Fibroblast of the aortic adventitia (primary cell): ENCODE measurements around the gene FOXP4. TPM values are rescaled to one million over a fixed set of nuclear protein-coding genes. Genes with fewer than 3 reads are reported as not detected.
A peak's percentile ranks its signal among the peaks of the same experiment; 100 is the strongest.

Source experiments
- DNase-seq: peaks from one replicate; pipeline ENCODE4 v3.0.0-alpha.2; 2010; ENCODE audit warnings: low read depth
- H3K4me3 ChIP-seq: 2 replicates; pipeline ENCODE4 v1.5.1; 2011; ENCODE audit warnings: low read depth, mild to moderate bottlenecking, control low read depth, low read length, moderate library complexity
- CTCF ChIP-seq: IDR thresholded peaks from 2 replicates; pipeline ENCODE4 v1.5.1; 2011; ENCODE audit warnings: mild to moderate bottlenecking, low read length, control low read depth, inconsistent platforms; ENCODE audit not compliant: insufficient read depth
- total RNA-seq: library from RNA; depleted of rRNA; stranded (reverse); fragments of >200 nt; gene quantifications from 2 replicates; pipeline ENCODE4 v1.2.3, GENCODE V29; 2012; ENCODE audit warnings: low replicate concordance

Gene FOXP4
- total RNA-seq, 1 donor, result 2.9 TPM

GRCh38 chr6:41593839-41594238 lies 47.7 kb downstream of the FOXP4 start:
- TF ChIP-seq CTCF, result no peak
- DNase-seq, result no peak
- no peak overlapping the region for H3K4me3 ChIP-seq

- DNase-seq, result peak; percentile 45
- TF ChIP-seq CTCF, result no peak
- H3K4me3 ChIP-seq, result no peak overlapping the region
These were observed 48.1 kb downstream of the FOXP4 start for GRCh38 chr6:41594326-41594725.

- TF ChIP-seq CTCF, result no peak
- H3K4me3 ChIP-seq, result no peak overlapping the region
- DNase-seq, result no peak
These were observed 48.6 kb downstream of the FOXP4 start for GRCh38 chr6:41594766-41595165.

- DNase-seq, result no peak
- H3K4me3 ChIP-seq, result no peak overlapping the region
- TF ChIP-seq CTCF, result no peak
These were observed 49.0 kb downstream of the FOXP4 start for GRCh38 chr6:41595166-41595565.

GRCh38 chr6:41596096-41596685 lies 50.0 kb downstream of the FOXP4 start:
- no peak for TF ChIP-seq CTCF
- H3K4me3 ChIP-seq, result no peak overlapping the region
- DNase-seq, result no peak

- H3K4me3 ChIP-seq, result no peak overlapping the region
- TF ChIP-seq CTCF, result no peak
- no peak for DNase-seq
These were observed 50.6 kb downstream of the FOXP4 start for GRCh38 chr6:41596807-41597206.

- no peak for DNase-seq
- no peak overlapping the region for H3K4me3 ChIP-seq
- no peak for TF ChIP-seq CTCF
These were observed 51.2 kb downstream of the FOXP4 start for GRCh38 chr6:41597246-41598000.
